Left ventricle myocardium superior (tissue), 1 donor: Measurements from ENCODE around the gene CBX7. TPM values are rescaled to one million over a fixed set of nuclear protein-coding genes. Genes with fewer than 3 reads are reported as not detected.

ENCODE experiments used
- ATAC-seq: fragments of 200-7000 bp; cut with Tn5 transposase; one replicate; pipeline ENCODE4 v1.9.1; 2020; ENCODE audit warnings: mild to moderate bottlenecking, moderate library complexity
- DNase-seq: peaks from one replicate; pipeline ENCODE4 v3.0.0-alpha.2; 2020
- intact Hi-C: fragments of 100-400 bp; cut with micrococcal nuclease; formaldehyde crosslinking; loops from one replicate; pipeline ENCODE4 v1.11.0; 2022
- long read RNA-seq: library from polyadenylated mRNA; unstranded; transcript quantifications from one replicate; pipeline ENCODE4 v2.0.0, GENCODE V29; 2021
- total RNA-seq: library from RNA; stranded (reverse); fragmentation: NEBNext Ultra II Directional; extraction: Animal tissue kit (Norgen Biotek cat#: 25700); gene quantifications from one replicate; pipeline ENCODE4 v1.2.1, GENCODE V29; 2021
- donor health status: DM: no; HTN: yes; CAD: no; lungs with severe emphysema.

Gene CBX7
- total RNA-seq: 79.2 TPM
- long read RNA-seq, full-length matches to known transcripts: 13 of 112 reads
- long read RNA-seq, partial matches to known transcripts: 1 of 112 reads
- long read RNA-seq, other reads (novel, unspliced or antisense): 98 of 112 reads

DNA sequence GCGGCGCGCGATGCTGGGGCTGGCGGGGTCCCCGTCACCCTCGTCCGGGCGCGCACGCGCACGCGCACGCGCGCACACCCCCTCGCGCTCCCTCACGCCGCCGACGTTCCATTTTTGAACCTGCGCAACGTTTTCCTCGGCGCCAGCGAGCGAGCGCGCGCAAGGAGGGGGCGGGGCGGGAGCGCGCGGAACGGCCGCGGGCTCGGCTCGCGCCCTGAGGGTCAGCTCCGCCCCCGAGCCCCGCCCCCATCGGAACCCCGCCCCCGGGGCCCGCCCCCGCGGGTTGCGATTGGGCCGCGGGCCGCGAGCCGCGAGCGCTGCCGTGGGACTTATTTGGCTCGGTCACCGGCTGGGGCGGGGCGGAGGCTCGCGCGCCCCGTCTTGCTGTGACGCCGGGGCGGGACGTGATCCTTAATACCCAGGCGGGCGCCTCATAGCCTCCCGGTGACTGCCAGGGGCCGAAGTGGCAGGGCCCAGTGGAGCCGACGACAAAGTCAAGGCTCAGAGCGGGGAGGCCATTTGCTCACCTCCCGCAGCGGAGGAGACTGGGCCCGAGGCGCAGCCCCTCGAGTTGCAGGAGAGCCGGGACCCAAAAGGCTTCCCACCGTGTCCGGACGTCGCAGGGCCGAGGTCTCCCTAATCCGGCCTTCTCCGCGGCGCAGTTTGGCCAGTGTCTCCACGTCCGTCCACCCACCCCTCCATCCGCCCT lies at the start of gene CBX7:
Gene CBX7 (minus strand): TSS at position 170 of the 709 bp plus-strand sequence. CDS start 236 bp downstream, outside the sequence.
- ATAC-seq (peak; percentile 90), DNase-seq (peak; percentile 98)
- intact Hi-C loops: no loop called here

DNA sequence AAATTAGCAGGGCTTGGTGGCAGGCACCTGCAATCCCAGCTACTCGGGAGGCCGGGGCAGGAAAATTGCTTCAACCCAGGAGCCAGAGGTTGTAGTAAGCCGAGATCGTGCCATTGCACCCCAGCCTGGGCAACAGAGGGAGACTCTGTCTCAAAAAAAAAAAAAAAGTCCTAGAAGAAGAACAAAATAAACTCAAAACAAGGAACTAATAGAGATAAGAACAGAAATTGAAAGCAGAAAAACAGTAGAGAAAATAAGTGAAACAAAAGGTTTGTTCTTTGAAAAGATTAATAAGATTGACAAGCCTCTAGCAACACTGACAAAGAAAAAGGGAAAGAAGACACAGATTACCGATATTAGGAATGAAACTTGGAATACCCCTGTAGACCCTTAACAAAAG lies 45.1 kb upstream of the CBX7 start:
- ATAC-seq: no peak
- no peak for DNase-seq
- intact Hi-C loops: no loop called here

DNA sequence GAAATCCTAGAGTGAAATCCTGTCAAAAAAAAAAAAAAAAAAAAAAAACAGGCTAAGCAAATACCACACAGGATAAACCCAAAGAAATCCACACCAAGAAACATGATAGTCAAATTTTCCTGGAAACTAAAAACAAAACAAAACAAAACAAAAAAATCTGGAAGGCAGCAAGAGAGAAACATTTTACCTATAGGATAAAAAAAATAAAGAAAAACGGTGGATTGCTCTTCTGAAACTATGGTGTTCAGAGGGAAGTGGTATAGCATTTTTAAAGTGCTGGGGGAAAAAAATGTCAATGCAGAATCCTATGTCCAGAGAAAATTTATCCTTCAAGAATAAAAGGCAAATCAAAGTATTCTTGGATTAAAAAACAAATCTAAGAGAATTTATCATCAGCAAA lies 41.6 kb upstream of the CBX7 start:
- DNase-seq (no peak), ATAC-seq (no peak)
- intact Hi-C loops: no loop called here

DNA sequence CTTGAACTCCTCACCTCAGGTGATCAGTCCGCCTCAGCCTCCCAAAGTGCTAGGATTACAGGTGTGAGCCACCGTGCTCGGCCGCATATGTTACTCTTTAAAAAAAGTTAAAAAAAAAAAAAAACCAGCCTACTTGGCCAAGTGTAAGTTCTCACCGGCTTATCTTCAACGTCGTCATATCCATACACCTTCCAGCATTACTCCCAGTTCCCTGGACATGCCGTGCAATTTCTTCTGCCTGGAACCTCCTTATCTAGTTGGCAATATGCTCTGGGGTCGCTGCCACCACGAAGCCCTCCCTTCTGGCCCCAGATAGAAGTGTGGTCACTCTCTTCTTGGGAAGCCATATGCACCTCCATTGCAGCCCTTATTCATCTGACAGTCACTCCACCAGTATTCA lies 36.3 kb upstream of the CBX7 start:
- ATAC-seq (no peak), DNase-seq (no peak)
- intact Hi-C loops: no loop called here

DNA sequence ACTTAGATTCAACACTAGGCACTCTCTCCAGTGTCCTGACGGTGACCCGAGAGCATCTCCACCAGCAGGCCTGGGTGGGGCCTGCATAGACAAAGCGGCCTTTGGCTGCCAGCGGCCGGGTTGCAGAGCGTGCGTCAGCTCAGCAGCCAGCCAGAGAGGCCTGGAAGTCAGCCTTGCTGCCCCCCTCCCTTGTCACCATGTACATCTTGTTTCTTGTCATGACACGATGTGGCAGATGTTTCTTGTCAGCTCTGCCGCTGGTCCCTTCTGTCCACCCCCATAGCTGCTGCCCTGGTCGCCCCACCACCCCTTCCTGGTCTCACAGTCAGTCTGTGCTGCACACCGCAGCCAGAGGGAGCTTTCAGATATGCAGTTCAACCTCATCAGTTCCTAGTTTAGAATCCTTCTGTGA lies 33.1 kb upstream of the CBX7 start:
- intact Hi-C loops: no loop called here
- DNase-seq: peak; percentile 86
- peak; percentile 93 for ATAC-seq

DNA sequence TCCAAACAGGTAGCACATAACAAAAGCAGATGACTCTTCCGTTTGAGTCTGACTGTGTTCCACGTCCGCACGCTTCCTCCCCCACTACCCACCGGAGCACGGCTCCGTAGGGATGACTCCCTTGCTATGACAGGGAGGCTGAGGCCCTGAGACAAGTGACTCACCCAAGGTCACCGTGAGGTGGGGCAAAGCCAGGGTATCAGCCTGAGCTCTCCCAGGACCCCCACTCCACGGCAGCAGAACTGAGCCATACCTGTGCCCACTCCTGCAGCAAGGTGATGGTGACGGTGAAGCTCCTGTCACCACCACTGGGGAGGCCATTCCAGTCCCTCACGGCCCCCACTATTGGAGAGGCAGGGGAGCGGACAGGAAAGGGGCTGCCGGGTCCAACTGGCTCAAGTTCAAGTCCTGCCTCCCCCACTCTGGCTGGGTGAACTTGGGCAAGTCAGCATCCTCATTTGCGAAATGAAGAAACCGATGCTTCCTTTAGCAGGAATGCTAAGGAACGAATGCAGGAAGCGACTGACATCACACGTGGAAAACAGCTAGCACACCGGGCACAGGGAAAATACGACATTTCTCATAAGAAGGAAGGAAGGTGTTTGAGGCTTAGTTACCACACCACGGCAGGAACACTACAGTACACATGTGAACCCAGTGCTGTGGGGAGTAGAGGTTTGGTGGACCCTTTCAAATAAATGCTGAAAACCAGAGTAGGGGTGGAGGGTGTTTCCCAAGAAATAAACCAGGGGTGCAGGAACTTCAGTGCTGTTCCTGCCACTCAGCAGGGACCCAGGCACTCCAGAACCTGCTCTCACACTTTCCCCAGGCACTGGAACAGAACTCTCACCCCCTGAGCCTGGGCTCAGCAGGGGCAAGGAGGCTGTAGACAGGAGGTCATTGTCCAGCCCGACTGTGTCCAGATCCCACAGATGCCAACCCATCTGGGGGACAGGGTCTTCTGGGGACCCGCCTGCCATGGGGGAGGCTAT lies 32.4 kb upstream of the CBX7 start:
- no peak for ATAC-seq
- intact Hi-C loops: no loop called here
- DNase-seq: no peak

DNA sequence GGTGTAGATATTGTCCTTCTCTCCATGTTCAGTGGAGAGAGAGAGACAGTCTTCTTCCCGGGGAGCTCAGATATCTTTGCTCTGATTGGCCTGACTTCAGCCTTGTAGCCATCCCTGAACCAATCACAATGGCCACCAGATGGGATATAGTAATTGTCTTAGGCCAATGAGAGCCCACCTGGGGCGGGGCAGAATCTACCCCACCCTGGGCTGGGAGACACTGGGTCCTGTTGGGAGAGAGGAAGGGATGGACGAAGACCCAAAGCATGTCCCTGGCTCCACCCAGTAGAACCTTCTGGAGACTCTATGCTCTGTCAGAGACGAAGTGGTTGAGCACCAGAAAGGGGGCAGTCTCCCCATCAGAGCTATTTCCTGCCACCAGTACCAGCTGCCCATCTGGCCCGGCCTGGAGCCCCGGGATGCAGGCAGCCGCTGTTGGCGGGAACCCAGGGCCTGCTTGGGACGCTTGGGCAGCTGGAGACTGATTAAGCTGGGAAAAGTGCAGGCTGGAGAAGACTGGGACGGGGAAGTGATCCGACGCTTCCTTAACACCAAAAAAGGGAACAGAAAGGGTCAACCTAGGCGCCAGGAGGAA lies 31.6 kb upstream of the CBX7 start:
- DNase-seq: peak; percentile 56
- intact Hi-C loops: no loop called here
- peak; percentile 26 for ATAC-seq

DNA sequence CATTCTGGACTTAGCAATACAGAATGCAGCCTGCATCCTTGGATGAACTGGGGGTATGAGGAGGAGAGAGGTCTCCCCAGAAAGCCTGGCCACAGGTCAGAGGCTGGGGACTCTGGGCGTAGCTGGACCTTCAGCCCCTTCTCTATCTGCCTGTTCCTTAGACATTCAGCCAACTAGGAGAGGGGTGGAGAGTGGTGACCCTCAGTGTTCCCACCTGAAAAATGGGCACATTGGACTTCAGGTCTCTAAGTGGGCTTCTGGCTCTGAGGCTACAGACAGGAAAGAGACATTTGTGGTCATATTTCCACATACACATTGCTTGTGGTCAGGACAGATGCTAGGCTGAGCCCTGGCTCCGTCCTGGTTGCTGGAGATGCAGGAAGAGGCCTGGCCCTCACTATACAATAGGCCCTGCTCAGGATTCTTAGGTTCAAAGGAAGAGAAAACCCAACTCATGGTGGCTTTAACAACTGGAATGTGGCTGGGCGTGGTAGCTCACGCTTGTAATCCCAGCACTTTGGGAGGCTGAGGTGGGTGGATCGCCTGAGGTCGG lies 30.1 kb upstream of the CBX7 start:
- DNase-seq (no peak), ATAC-seq (no peak)
- intact Hi-C loops: no loop called here

DNA sequence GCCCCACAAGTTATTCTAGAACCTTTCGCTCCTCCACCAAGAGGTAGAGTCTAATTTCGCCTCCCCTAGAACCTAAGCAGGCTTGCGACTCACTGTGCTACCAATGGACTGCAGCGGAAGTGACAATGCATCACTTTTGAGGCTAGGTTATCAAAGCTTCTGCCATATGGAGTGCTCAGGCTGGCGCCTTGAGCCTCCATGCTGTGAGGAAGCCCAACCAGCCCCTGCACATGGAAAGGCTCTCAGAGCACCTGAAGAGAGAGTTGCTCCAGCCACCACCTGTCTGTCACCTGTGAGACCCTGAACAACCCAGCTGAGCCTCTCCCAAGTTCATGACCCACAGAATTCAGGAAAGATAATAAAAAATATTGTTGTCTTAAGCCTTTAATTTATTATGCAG lies 29.3 kb upstream of the CBX7 start:
- ATAC-seq (no peak), DNase-seq (no peak)
- intact Hi-C loops: no loop called here

DNA sequence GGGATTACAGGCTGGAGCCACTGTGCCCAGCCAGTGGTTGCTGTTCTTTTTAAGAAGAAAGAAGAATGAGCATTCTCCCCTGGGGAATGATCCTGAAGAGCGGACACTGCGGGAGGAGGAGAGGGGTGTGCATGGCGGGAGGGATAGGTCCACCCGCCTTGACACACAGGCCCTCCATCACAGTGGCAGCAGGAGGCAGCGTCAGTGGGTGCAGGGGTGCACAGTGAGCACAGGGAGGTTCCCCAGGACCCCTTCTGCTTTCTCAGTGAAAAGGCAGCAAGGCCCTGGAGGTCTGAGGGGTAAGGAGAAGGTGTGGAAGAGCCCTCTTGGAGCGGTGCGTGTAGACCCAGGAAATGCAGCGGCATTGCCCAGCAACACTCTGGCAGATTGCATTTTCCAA lies 28.9 kb upstream of the CBX7 start:
- intact Hi-C loops: no loop called here
- ATAC-seq (no peak), DNase-seq (no peak)

DNA sequence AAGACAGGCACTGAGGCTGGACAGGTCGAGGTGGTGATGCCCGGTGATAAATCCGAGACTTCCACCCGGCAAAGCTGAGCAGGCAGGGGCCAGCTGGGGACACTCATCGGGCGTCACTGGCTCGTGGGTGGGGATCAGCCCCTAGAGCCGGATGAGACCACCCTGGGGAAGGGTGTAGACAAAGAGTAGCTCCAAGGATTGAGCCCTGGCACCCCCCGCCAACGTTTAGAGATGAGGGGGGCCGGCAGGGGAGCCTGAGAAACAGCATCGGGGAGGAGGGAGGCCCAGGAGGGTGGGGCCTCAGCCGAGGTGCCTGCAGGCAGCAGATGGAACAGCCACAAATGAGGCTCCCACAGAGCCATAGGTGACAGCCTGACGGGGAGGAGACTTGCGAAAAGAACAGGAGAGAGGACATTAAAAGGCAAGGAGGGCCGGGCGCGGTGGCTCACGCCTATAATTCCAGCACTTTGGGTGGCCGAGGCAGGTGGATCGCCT lies 27.4 kb upstream of the CBX7 start:
- intact Hi-C loops: loop anchor here (10.0 kb wide), 1 partner anchor 55 kb away; no protein-coding TSS in a partner anchor
- DNase-seq (no peak), ATAC-seq (no peak)

DNA sequence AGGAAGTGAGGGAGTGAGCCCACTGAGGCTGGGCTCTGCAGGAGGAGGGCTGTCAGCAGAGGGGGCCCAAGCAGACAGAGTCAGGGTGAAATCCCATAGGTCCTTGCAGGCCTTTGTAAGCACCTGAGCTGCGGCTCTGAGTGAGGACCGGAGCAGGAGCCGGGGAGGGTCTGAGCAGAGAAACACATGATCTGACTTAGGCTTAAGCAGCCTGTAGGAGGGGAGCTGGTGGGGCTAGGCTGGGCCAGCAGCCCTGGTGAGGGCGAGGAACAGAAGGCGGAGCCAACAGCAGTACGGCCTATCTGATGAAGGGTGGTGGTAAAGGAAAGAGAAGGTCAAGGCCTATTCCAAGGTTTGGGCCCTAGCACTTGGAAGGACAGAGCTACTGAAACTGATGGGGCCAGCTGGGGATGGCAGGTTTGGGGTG lies 26.9 kb upstream of the CBX7 start:
- DNase-seq (no peak), ATAC-seq (no peak)
- intact Hi-C loops: loop anchor here (10.0 kb wide), 1 partner anchor 55 kb away; no protein-coding TSS in a partner anchor

DNA sequence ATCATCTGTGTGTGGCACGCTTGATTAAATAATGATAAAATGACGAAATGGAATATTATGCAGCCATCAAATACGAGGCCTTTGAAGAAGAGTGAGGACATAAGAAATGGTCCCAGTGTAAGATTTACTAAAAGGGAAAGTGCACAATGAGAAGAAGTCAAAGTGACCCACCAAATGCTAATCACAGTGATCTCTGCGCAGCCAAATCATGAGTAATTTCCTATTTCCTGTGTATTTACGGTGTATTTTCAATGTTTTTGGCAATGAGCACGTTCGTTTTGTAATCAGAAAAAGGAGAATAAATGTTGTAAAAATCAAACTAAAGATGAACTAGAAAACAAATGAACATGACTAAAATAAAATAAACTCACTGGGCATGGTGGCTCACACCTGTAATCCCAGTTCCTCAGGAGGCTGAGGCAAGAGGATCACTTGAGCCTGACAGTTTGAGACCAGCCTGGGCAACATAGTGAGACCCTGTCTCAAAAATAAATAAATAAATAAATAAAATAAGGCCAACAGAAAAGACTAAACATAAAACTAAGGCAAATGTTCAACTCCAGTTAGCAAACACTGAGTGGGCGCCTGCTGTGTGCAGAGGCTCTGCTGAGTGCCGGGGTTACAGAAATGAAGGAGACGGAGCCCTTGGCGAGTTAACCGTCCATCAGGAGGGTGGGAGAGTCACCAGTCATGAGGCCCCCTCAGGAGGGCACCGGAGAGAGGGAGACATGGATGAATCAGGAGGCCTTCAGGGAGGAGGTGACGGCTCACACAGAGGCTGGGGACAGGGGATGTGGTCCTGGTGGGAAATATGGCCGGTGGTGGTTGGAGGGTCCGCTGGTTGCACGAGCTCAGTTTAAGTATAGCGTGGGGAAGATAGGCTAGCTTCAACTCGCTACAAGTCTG lies 26.0 kb upstream of the CBX7 start:
- ATAC-seq (no peak), DNase-seq (no peak)
- intact Hi-C loops: loop anchor here (10.0 kb wide), 1 partner anchor 56 kb away; no protein-coding TSS in a partner anchor

DNA sequence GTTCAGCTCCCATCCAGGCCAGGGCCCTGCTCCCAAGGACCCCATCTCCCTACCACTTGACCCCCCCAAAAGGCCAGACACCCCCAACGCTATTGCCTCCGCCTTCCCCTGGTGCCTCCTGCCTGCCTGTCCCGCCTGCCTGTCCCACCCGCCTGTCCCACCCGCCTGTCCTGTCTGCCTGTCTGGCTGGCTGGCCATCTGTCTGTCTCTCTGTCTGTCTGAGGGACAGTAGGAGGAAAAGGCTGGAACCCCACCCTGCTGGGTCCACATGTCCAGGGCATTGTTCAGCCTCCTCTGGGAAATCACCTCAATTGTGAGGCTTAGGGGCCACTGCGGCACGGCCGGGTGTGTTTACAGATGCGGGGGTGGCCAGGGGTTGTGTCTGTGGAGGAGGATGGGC lies 25.3 kb upstream of the CBX7 start:
- DNase-seq (peak; percentile 55), ATAC-seq (peak; percentile 13)
- intact Hi-C loops: loop anchor here (10.0 kb wide), 1 partner anchor 57 kb away; no protein-coding TSS in a partner anchor

DNA sequence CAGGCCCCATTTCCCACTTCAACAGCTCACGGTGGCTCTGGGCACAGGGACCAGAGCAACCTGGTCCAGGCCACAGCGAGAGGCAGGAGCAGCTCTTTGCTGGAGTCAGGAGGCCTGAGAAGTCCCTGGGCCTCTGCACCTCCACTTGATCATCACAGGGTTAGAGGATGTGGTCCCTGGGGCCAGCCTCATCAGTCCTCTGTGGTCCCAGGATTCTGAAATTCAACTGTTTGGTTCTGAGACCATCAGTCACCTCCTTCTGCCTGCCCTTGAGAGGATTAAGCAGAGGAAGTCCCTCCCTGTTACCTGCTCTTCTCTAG lies 24.9 kb upstream of the CBX7 start:
- ATAC-seq (no peak), DNase-seq (no peak)
- intact Hi-C loops: loop anchor here (10.0 kb wide), 1 partner anchor 57 kb away; no protein-coding TSS in a partner anchor

DNA sequence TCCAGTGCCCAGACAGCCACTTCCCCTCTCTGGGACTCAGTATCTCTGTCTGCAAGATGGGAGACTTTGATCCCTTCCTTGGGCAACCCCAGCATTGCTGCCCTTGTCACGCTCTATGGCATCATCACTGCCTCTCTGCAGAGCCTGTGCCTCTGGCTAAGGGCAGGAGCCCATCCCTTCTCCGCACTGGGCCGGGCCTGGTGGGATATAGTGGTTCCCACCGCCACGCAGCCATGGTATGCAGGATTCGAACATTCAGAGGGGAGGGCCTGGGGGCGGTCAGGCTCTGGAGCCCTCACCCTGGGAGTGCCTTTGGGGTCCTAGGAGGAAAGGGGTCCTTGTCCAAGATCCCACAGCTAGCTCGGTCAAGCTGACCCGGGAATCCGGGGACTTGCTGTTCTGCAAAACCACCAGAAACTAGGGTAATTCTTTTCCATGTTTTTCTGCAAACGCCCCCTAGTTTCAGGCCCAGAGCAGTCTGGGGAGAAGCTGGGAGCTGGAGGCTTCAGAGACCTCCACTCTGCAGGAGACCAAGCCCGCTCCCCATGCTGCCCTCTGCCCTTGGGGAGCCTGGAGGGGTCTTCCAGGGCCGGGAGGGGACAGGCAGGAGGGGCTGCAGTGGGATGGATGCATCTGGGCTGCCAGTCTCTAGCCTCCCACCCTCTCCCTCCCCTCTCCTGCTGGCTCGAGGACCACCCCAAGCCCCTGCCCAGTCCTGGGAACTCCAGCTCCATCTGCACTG lies 24.4 kb upstream of the CBX7 start:
- intact Hi-C loops: loop anchor here (10.0 kb wide), 1 partner anchor 58 kb away; no protein-coding TSS in a partner anchor
- no peak for ATAC-seq
- no peak for DNase-seq

DNA sequence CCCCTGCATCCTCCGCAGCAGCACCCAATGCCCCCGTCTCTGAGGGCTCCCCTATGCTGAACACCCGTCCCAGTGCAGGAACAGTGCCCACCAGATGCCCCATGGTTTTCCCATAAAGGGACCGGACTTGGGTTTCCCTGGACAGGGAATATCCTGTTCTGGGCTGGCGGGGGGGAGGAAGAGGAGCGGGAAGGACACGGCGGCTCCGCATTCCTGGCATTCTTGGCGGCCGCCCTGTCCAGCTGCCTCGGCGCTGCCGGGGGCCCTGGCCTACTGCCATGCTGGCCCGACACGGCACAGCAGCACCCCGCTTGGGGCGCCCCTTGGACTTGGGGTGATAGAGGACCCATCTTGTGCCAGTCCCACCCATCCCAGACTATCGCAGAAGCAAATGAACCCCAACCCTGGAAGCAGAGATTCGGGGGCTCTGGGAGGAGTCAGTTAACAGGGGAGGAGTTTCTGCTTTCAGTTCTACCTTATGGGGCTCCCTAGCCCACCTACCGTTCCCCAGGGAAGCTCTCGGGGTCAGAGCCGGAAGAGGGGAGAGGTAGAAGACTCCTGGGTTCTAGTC lies 23.7 kb upstream of the CBX7 start:
- peak; percentile 74 for ATAC-seq
- DNase-seq: peak; percentile 85
- intact Hi-C loops: loop anchor here (10.0 kb wide), 1 partner anchor 59 kb away; no protein-coding TSS in a partner anchor
